RPMI8226 (cell line): ENCODE results near the gene DISC1.
"Not testable (repeated sequence)": the region's sequence is repeated elsewhere in the genome, so short reads cannot be mapped to it uniquely, and the experiment has no call there.

Experiments
- DNase-seq: peaks from one replicate; pipeline ENCODE4 v3.0.0-alpha.2; 2015

Gene DISC1

GRCh38 chr1:231606712-231607111 is 19.9 kb upstream of the DISC1 start:
- DNase-seq: no peak

- no peak for DNase-seq
Observed at GRCh38 chr1:231610388-231610787, 16.2 kb upstream of the DISC1 start.

DNA sequence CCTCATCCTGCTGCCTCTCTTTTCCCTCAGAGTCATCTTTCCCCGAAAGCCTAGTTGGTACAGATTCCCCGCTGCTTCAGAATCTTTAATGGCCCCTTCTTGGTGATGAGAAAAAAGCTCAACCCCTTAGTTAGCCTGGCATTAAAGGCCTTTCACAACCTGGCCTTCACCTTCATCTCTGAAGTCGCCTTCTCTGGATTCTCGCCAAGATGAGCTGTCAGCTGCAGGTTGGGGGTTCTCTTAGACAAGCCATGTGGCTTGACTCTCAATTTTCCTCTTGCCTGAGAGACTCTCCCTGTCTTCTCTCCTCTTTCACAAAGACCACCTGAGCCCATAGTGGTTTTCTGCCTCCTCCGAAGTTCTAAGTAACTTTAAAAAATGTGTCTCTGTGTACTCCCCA is 15.5 kb upstream of the DISC1 start:
- DNase-seq: peak; percentile 88

DNA sequence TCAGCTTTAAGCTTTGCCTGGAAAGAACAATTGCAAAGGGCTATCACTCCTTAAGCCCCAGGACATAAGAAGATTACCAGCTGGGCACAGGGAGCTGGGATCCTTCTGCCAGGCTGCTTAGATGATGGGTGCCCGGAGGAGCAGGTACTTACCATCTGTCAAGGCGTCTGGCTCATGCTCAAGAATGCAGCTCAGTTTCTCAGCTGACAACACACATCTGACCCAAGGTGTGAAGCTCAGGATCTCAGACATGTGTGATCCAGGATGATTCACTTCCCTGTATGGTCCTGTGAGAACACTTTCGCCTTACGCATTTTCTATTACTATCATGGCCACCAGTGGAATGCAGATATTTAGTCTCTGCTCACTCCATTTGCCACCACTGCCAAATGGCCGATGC is 14.7 kb upstream of the DISC1 start:
- peak; percentile 81 for DNase-seq

DNA sequence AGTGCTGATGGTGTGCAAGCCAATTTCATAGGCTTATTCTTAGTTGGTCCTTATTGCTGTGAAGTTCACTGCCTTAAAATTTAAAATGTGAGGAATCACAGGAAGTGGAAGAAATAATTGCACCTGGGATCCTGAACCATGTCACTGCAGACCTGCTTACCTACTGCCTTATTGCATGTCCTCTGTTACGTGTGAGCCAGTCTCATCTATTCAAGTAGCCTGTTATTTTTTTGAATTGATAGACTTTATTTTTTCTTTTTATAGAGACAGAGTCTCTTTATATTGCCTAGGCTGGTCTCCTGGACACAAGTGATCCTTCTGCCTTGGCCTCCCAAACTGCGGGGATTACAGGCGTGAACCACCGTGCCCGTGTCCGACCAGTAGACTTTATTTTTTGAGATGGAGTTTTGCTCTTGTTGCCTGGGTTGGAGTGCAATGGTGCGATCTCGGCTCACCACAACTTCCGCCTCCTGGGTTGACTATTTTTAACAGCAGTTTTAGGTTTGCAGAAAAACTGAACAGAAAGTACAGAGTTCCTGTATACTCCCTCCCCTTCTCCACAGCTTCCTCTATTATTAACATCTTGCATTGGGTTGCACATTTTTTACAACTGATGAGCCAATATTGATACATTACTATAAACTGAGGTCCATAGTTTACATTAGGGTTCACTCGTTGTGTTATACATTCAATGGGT is 14.0 kb upstream of the DISC1 start:
- peak; percentile 84 for DNase-seq

DNA sequence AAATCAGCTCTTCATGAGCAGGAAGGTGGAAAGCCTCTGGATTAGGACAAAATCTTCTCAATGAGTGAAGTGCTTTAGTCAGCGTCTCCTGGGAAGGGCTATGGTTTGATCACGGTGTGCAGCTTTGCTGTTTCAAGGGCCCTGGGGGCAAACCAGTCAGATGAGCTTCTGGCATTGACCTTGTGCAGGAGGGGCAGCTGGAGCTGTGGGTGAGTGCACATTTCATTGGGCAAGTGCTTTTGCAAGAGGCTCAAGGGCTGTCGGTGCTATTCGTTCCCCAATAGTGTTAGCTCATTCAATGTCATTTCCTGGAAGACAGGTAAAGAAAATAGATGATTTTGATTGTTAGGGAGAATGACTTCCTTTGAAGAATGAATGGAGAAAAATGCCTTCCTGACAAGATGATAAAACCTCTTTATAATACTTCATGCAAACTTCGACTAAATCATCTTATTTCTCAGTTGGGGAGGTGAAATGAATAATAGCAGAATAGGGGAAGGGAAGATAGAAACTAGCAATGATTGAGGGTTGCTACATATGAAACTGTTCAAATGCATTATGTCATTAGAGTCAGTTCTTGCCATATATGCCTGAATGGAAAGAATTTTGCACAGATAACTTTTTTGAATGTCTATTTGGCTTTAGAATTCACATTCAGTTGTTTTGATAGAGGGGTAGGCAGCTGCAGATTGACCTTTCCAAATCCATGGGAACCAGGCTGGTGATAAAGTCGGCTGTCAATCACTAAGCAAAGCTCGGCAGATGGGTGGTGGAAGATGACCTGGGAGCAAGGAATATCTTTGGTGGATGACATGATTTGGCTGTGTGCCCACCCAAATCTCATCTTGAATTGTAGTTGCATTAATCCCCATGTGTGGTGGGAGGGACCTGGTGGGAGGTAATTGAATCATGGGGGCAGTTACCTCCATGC is 12.9 kb upstream of the DISC1 start:
- DNase-seq: peak; percentile 55

GRCh38 chr1:231616667-231617066 is 9.9 kb upstream of the DISC1 start:
- no peak for DNase-seq

GRCh38 chr1:231618609-231619256 is 7.9 kb upstream of the DISC1 start:
- DNase-seq: no peak

DNA sequence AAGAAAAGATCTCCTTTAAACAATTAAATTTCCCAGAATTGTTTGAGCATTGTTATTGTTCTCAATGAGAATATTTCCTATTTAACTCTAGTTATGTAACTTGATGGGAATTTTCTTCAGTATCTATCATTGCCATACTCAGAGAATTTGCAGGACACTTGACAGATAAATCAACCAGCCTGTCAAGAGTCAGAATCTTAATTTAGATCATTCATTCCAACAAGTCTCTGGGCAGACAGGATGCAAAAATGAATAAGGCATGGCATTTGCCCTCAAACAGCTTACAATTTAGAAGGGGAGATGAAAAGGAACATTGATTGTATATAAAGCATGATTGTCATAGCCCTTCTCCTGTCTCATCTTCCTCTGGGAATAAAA is 7.3 kb upstream of the DISC1 start:
- no peak for DNase-seq

- not testable (repeated sequence) for DNase-seq
Observed at GRCh38 chr1:231625042-231625441, 1.5 kb upstream of the DISC1 start.

DNA sequence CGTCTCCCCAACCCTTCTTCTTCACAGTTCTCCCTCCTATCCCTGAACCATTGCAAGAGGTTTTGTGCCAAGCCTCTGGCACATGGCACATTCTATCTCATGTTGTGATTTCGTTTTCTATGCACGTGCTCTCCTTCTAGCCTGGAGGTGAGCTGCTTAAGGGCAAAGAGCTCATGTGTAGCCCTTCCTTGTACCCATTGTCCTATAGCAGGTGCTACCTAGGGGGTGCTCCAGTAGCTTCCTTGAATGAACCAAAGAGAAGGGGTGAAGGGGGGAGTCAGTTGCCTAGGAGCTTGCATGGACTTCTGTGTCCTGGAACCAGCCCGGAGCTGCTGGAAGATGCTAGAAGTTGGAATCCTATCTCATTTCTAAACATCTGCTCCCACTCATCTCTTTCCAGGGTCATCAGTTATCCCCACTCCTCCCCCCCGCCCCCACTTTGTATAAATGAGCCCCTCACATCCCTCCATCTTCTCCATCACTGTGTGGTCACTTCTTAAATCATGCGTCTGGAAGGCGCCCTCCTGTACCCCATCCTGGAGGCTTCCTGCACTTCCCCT is 535 bp upstream of the DISC1 start:
- peak; percentile 59 for DNase-seq

DNA sequence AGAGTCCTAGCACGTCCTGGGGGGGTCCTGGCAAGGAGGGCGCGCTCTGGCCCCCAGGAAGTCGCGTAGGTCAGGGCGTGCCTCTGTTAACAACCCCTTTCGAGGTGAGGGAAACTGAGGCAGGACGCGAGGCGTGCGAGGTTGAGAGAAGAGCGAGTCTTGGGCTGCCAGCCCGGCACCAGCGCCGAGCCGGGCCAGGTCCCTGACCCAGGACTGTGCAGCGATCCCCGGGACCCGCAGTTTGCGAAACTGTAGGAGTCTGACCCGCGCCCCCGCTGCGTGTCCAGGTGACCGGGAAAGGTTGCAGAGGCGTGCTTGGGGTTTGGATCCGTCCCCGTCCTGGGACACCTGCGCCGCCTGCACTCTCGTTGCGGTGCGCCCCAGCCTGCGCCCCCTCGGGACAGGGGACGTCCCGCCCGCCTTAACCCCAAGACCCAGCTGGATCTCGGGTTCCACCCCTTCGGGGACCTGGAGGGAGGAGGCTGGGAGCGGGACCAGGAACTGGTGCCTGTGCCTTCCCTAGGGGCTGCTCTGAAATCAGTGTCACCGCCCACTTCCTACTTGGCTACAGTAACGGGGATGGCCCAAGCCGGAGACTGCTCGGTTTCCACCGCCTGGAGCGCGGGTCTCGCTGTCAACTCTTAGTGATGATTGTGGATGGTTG is 493 bp downstream of the DISC1 start:
- DNase-seq: peak; percentile 43

GRCh38 chr1:231628207-231628876 is 1.8 kb downstream of the DISC1 start:
- peak; percentile 56 for DNase-seq

DNA sequence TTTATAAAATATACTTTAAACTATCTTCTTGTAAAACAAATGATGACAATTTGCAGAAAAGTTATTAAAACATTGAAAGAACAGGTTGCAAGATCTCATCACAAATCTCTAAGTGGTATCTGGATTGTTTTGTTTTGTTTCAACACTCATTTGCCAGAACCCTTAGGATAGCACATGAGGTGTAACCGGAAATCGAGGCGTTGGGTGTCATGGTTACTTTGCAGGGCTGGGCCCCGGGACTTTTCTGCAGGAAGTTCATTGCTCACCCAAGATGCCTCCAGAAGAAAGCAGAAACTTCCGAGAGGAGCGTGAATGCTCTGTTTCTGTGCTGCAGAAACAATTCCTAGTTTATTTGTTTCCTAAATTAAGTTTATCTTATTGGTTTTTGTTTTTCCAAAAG is 2.5 kb downstream of the DISC1 start:
- no peak for DNase-seq

DNA sequence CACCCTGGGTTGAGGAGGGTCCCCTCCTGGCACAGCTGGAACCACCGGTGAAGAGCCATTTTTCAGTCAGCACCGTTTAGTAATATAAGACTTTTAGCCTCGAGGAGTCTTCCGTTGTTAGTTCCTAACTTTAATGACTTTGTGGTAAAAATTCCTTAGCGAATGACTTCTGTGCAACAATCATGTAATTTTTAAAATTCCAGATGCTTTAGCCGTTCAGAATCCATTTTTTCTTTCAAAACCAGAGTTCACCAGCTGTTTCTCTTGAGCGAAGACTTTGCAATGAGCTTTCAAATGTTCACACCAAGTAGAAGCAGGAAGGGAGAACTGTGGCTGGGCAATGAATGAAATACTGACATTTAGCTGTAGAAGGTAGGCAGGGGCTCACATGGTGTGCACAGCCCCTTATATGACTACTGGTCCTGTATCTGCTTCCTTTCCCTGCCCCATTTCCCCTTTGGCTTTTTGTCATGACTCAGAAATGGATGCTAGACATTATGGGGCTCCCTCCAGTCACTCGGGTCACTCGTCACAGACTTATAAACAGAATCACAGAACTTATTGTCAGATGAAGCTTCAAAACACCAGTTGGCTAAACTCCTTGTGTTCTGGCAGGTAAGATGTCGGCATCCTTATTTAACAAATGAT is 4.1 kb downstream of the DISC1 start:
- no peak for DNase-seq

- no peak for DNase-seq
Observed at GRCh38 chr1:231631717-231632116, 5.1 kb downstream of the DISC1 start.

GRCh38 chr1:231632119-231632518 is 5.5 kb downstream of the DISC1 start:
- DNase-seq: no peak

GRCh38 chr1:231634323-231635013 is 7.9 kb downstream of the DISC1 start:
- no peak for DNase-seq

- DNase-seq: no peak
Observed at GRCh38 chr1:231636157-231636556, 9.6 kb downstream of the DISC1 start.

- not testable (repeated sequence) for DNase-seq
Observed at GRCh38 chr1:231636922-231637321, 10.3 kb downstream of the DISC1 start.

GRCh38 chr1:231638647-231639046 is 12.1 kb downstream of the DISC1 start:
- no peak for DNase-seq
